Measurements from ENCODE around the gene ANKRD39. TPM values are rescaled to one million over a fixed set of nuclear protein-coding genes. Genes with fewer than 3 reads are reported as not detected.
"Not testable (repeated sequence)": the region's sequence is repeated elsewhere in the genome, so short reads cannot be mapped to it uniquely, and the experiment has no call there.

Gene ANKRD39
- total RNA-seq, 2 donors from 2014 or later: 16.5 to 17.2 TPM

GRCh38 chr2:96863575-96864342 lies 5.9 kb upstream of the ANKRD39 start:
- Mint-ChIP-seq H3K9me3 (no peaks in the 10 kb centered on the region), H3K4me1 (ENCODE audit: low read depth) (peaks cover 31% of the 10 kb centered on the region), H3K36me3 (ENCODE audit: insufficient read depth in 2 of 2) (peaks cover 4% of the 10 kb centered on the region in 2 donors), H3K27me3 (ENCODE audit: low read depth) (no peaks in the 10 kb centered on the region), H3K27ac (no peak overlapping the region), H3K4me3 (no peak overlapping the region)
- DNase-seq: no peak
- ATAC-seq (replicated peaks in 1 of 2): no peak

- not testable (repeated sequence) for H3K27me3 Mint-ChIP-seq (ENCODE audit: low read depth); H3K9me3 Mint-ChIP-seq; H3K36me3 Mint-ChIP-seq (ENCODE audit: insufficient read depth in 2 of 2); DNase-seq; ATAC-seq (replicated peaks in 1 of 2); H3K27ac Mint-ChIP-seq; H3K4me3 Mint-ChIP-seq
- peaks cover 32% of the 10 kb centered on the region for H3K4me1 Mint-ChIP-seq (ENCODE audit: low read depth)
Observed at GRCh38 chr2:96863056-96863455, 5.2 kb upstream of the ANKRD39 start.

- ATAC-seq (replicated peaks in 1 of 2) (no peak), DNase-seq (no peak)
- H3K4me1 Mint-ChIP-seq (ENCODE audit: low read depth): peaks cover 34% of the 10 kb centered on the region
- no peak overlapping the region for H3K4me3 Mint-ChIP-seq
- no peaks in the 10 kb centered on the region for H3K27me3 Mint-ChIP-seq (ENCODE audit: low read depth)
- H3K9me3 Mint-ChIP-seq: no peaks in the 10 kb centered on the region
- no peak overlapping the region for H3K27ac Mint-ChIP-seq
- H3K36me3 Mint-ChIP-seq (ENCODE audit: insufficient read depth in 2 of 2): peaks cover 4 to 5% of the 10 kb centered on the region in 2 donors
Observed at GRCh38 chr2:96861074-96861473, 3.3 kb upstream of the ANKRD39 start.

GRCh38 chr2:96860065-96861029 lies 2.5 kb upstream of the ANKRD39 start:
- Mint-ChIP-seq H3K36me3 (ENCODE audit: insufficient read depth in 2 of 2) (peaks cover 4 to 5% of the 10 kb centered on the region in 2 donors), H3K27me3 (ENCODE audit: low read depth) (no peaks in the 10 kb centered on the region), H3K4me1 (ENCODE audit: low read depth) (peaks cover 38% of the 10 kb centered on the region), H3K4me3 (peak overlapping the region in 1 of 2 donors; percentile 1), H3K9me3 (no peaks in the 10 kb centered on the region), H3K27ac (no peak overlapping the region)
- ATAC-seq (replicated peaks in 1 of 2) (no peak), DNase-seq (peak; percentile 48 to 50)

- ATAC-seq (replicated peaks in 1 of 2): no peak
- H3K27me3 Mint-ChIP-seq (ENCODE audit: low read depth): no peaks in the 10 kb centered on the region
- H3K4me1 Mint-ChIP-seq (ENCODE audit: low read depth): peaks cover 45% of the 10 kb centered on the region
- H3K9me3 Mint-ChIP-seq: no peaks in the 10 kb centered on the region
- no peak overlapping the region for H3K27ac Mint-ChIP-seq
- H3K36me3 Mint-ChIP-seq (ENCODE audit: insufficient read depth in 2 of 2): peaks cover 4 to 5% of the 10 kb centered on the region in 2 donors
- H3K4me3 Mint-ChIP-seq: peak overlapping the region in 1 of 2 donors; percentile 76
- DNase-seq: no peak
Observed at GRCh38 chr2:96859681-96860064, 1.9 kb upstream of the ANKRD39 start.

GRCh38 chr2:96859099-96859649 lies 1.4 kb upstream of the ANKRD39 start:
- H3K9me3 Mint-ChIP-seq: no peaks in the 10 kb centered on the region
- peaks cover 45% of the 10 kb centered on the region for H3K4me1 Mint-ChIP-seq (ENCODE audit: low read depth)
- no peaks in the 10 kb centered on the region for H3K27me3 Mint-ChIP-seq (ENCODE audit: low read depth)
- H3K36me3 Mint-ChIP-seq (ENCODE audit: insufficient read depth in 2 of 2): peaks cover 4 to 5% of the 10 kb centered on the region in 2 donors
- no peak for DNase-seq
- peak overlapping the region; percentile 76 to 89 for H3K4me3 Mint-ChIP-seq
- ATAC-seq (replicated peaks in 1 of 2): no peak
- H3K27ac Mint-ChIP-seq: no peak overlapping the region

GRCh38 chr2:96856776-96857666 lies 795 bp downstream of the ANKRD39 start:
- Mint-ChIP-seq H3K36me3 (ENCODE audit: insufficient read depth in 2 of 2) (peaks cover 5 to 8% of the 10 kb centered on the region in 2 donors), H3K4me1 (ENCODE audit: low read depth) (peaks cover 45% of the 10 kb centered on the region), H3K27me3 (ENCODE audit: low read depth) (no peaks in the 10 kb centered on the region), H3K9me3 (no peaks in the 10 kb centered on the region), H3K4me3 (peak overlapping the region; percentile 86 to 89), H3K27ac (peak overlapping the region; percentile 64)
- peak; percentile 28 to 29 for DNase-seq
- no peak for ATAC-seq (replicated peaks in 1 of 2)

- ATAC-seq (replicated peaks in 1 of 2) (no peak), DNase-seq (no peak)
- H3K9me3 Mint-ChIP-seq: no peaks in the 10 kb centered on the region
- H3K27me3 Mint-ChIP-seq (ENCODE audit: low read depth): no peaks in the 10 kb centered on the region
- H3K27ac Mint-ChIP-seq: no peak overlapping the region
- H3K4me3 Mint-ChIP-seq: no peak overlapping the region
- H3K4me1 Mint-ChIP-seq (ENCODE audit: low read depth): peaks cover 25% of the 10 kb centered on the region
- peaks cover 1 to 17% of the 10 kb centered on the region in 2 donors for H3K36me3 Mint-ChIP-seq (ENCODE audit: insufficient read depth in 2 of 2)
Observed at GRCh38 chr2:96853321-96853720, 4.5 kb downstream of the ANKRD39 start.

GRCh38 chr2:96852667-96853066 lies 5.1 kb downstream of the ANKRD39 start:
- ATAC-seq (replicated peaks in 1 of 2) (no peak), DNase-seq (no peak)
- no peaks in the 10 kb centered on the region for H3K9me3 Mint-ChIP-seq
- no peaks in the 10 kb centered on the region for H3K27me3 Mint-ChIP-seq (ENCODE audit: low read depth)
- H3K4me1 Mint-ChIP-seq (ENCODE audit: low read depth): peaks cover 25% of the 10 kb centered on the region
- no peak overlapping the region for H3K4me3 Mint-ChIP-seq
- peaks cover 0 to 17% of the 10 kb centered on the region in 2 donors for H3K36me3 Mint-ChIP-seq (ENCODE audit: insufficient read depth in 2 of 2)
- peak overlapping the region; percentile 65 for H3K27ac Mint-ChIP-seq

GRCh38 chr2:96848264-96848663 lies 9.6 kb downstream of the ANKRD39 start:
- no peaks in the 10 kb centered on the region for H3K4me1 Mint-ChIP-seq (ENCODE audit: low read depth)
- no peak for DNase-seq
- no peaks in the 10 kb centered on the region for H3K9me3 Mint-ChIP-seq
- no peak for ATAC-seq (replicated peaks in 1 of 2)
- no peak overlapping the region for H3K27ac Mint-ChIP-seq
- peaks cover 0 to 21% of the 10 kb centered on the region in 2 donors for H3K36me3 Mint-ChIP-seq (ENCODE audit: insufficient read depth in 2 of 2)
- H3K4me3 Mint-ChIP-seq: no peak overlapping the region
- H3K27me3 Mint-ChIP-seq (ENCODE audit: low read depth): no peaks in the 10 kb centered on the region

- Mint-ChIP-seq H3K36me3 (ENCODE audit: insufficient read depth in 2 of 2) (peaks cover 0 to 21% of the 10 kb centered on the region in 2 donors), H3K27ac (no peak overlapping the region), H3K4me3 (no peak overlapping the region), H3K9me3 (no peaks in the 10 kb centered on the region), H3K4me1 (ENCODE audit: low read depth) (no peaks in the 10 kb centered on the region), H3K27me3 (ENCODE audit: low read depth) (no peaks in the 10 kb centered on the region)
- peak in 1 of 2 donors; percentile 36 for ATAC-seq (replicated peaks in 1 of 2)
- DNase-seq: no peak
Observed at GRCh38 chr2:96847586-96847985, 10.2 kb downstream of the ANKRD39 start.

GRCh38 chr2:96846825-96847224 lies 11.0 kb downstream of the ANKRD39 start:
- no peak for ATAC-seq (replicated peaks in 1 of 2)
- H3K4me1 Mint-ChIP-seq (ENCODE audit: low read depth): no peaks in the 10 kb centered on the region
- H3K27ac Mint-ChIP-seq: no peak overlapping the region
- DNase-seq: no peak
- H3K9me3 Mint-ChIP-seq: no peaks in the 10 kb centered on the region
- H3K27me3 Mint-ChIP-seq (ENCODE audit: low read depth): no peaks in the 10 kb centered on the region
- H3K36me3 Mint-ChIP-seq (ENCODE audit: insufficient read depth in 2 of 2): peaks cover 0 to 14% of the 10 kb centered on the region in 2 donors
- no peak overlapping the region for H3K4me3 Mint-ChIP-seq
